IMR-90 (cell line): ENCODE data around the gene SLC6A2. TPM values are rescaled to one million over a fixed set of nuclear protein-coding genes. Genes with fewer than 3 reads are reported as not detected.

Experiments used
- ATAC-seq: fragments of 200-7000 bp; cut with Tn5 transposase; 2 replicates; pipeline ENCODE4 v1.9.1; 2020; ENCODE audit warnings: low read depth, mild to moderate bottlenecking, moderate library complexity
- BruUV-seq: library from RNA; stranded (reverse); fragments of 400-500 nt; replicated peaks from 2 replicates; lab custom pipeline; 2021; lab: Mats Ljungman, UMichigan
- CTCF ChIA-PET: fragments of 300-600 bp; formaldehyde crosslinking; extraction: SDS; loops from one replicate; lab custom pipeline; 2021; ENCODE audit warnings: antibody characterized with exemption; lab: Yijun Ruan, JAX
- POLR2A ChIA-PET: fragments of 300-600 bp; sonication (Branson Sonifier 250); formaldehyde crosslinking; loops from one replicate; lab custom pipeline; 2022; ENCODE audit warnings: antibody characterized with exemption; ENCODE audit not compliant: unreplicated experiment; lab: Charles Lee
- DNase-seq: peaks from one replicate; pipeline ENCODE4 v3.0.0; 2013
- H2AFZ ChIP-seq: replicated peaks from 2 replicates; pipeline ENCODE3; 2013; ENCODE audit warnings: low read length, mild to moderate bottlenecking; ENCODE audit not compliant: poor library complexity
- H2AK5ac ChIP-seq: 2 replicates; pipeline ENCODE4 v1.6.1; 2013; ENCODE audit warnings: low read depth, low read length, inconsistent platforms
- H2AK9ac ChIP-seq: replicated peaks from 2 replicates; pipeline ENCODE3; 2013; ENCODE audit warnings: mild to moderate bottlenecking, low read depth, low read length, moderate library complexity; ENCODE audit not compliant: poor library complexity
- H2BK120ac ChIP-seq: 2 replicates; pipeline ENCODE4 v1.6.1; 2013; ENCODE audit warnings: low read depth, low read length, inconsistent platforms
- H2BK15ac ChIP-seq: 3 replicates; pipeline ENCODE4 v1.6.1; 2013; ENCODE audit warnings: low read depth, low read length, inconsistent platforms
- H2BK20ac ChIP-seq: 2 replicates; pipeline ENCODE4 v1.6.1; 2013; ENCODE audit warnings: low read depth, mild to moderate bottlenecking, inconsistent platforms, low read length, moderate library complexity
- H2BK5ac ChIP-seq: 2 replicates; pipeline ENCODE4 v1.6.1; 2013; ENCODE audit warnings: mild to moderate bottlenecking, low read depth, low read length, inconsistent platforms; ENCODE audit not compliant: poor library complexity, severe bottlenecking
- H3K14ac ChIP-seq: replicated peaks from 2 replicates; pipeline ENCODE4 v1.6.1; 2013; ENCODE audit warnings: low read depth, low read length, inconsistent platforms
- H3K18ac ChIP-seq: 2 replicates; pipeline ENCODE4 v1.6.1; 2013; ENCODE audit warnings: low read depth, low read length, control low read depth
- H3K23ac ChIP-seq: 2 replicates; pipeline ENCODE4 v1.6.1; 2013; ENCODE audit warnings: low read depth, low read length, inconsistent platforms
- H3K27ac ChIP-seq: 2 replicates; pipeline ENCODE4 v1.5.1; 2013; ENCODE audit warnings: mild to moderate bottlenecking, control low read depth, low read length; ENCODE audit not compliant: insufficient read depth
- H3K27me3 ChIP-seq: 2 replicates; pipeline ENCODE4 v1.6.1; 2013; ENCODE audit warnings: low read length; ENCODE audit not compliant: control insufficient read depth, insufficient read depth
- H3K36me3 ChIP-seq: 2 replicates; pipeline ENCODE4 v1.6.1; 2013; ENCODE audit warnings: low read length, mixed read lengths; ENCODE audit not compliant: control insufficient read depth, insufficient read depth
- H3K4ac ChIP-seq: 2 replicates; pipeline ENCODE4 v1.6.1; 2013; ENCODE audit warnings: low read depth, low read length, inconsistent platforms
- H3K4me1 ChIP-seq: 2 replicates; pipeline ENCODE4 v1.6.1; 2013; ENCODE audit warnings: low read length, mixed read lengths; ENCODE audit not compliant: control insufficient read depth, insufficient read depth
- H3K4me2 ChIP-seq: 2 replicates; pipeline ENCODE4 v1.6.1; 2013; ENCODE audit warnings: low read depth, mild to moderate bottlenecking, control low read depth, low read length, moderate library complexity
- H3K4me3 ChIP-seq: 2 replicates; pipeline ENCODE4 v1.5.1; 2013; ENCODE audit warnings: low read depth, mild to moderate bottlenecking, control low read depth, low read length, moderate library complexity; ENCODE audit not compliant: insufficient read depth
- H3K56ac ChIP-seq: 2 replicates; pipeline ENCODE4 v1.6.1; 2013; ENCODE audit warnings: low read length, inconsistent platforms; ENCODE audit not compliant: insufficient read depth; ENCODE audit errors: extremely low read depth
- H3K79me1 ChIP-seq, 2 experiments: 2 replicates each; pipeline ENCODE4 v1.6.1; 2013; ENCODE audit warnings: low read length in 2 of 2, inconsistent platforms in 1 of 2, low read depth in 1 of 2
- H3K9ac ChIP-seq: 2 replicates; pipeline ENCODE4 v1.6.1; 2013; ENCODE audit warnings: low read depth, low read length, control low read depth
- H3K9me1 ChIP-seq: 2 replicates; pipeline ENCODE4 v1.6.1; 2013; ENCODE audit warnings: low read length, inconsistent platforms; ENCODE audit not compliant: insufficient read depth
- H3K9me3 ChIP-seq: 2 replicates; pipeline ENCODE4 v1.6.1; 2013; ENCODE audit warnings: low read length; ENCODE audit not compliant: control insufficient read depth, insufficient read depth
- H4K20me1 ChIP-seq: 2 replicates; pipeline ENCODE4 v1.6.1; 2013; ENCODE audit warnings: low read length, inconsistent platforms; ENCODE audit not compliant: insufficient read depth
- H4K5ac ChIP-seq: 2 replicates; pipeline ENCODE4 v1.6.1; 2013; ENCODE audit warnings: mild to moderate bottlenecking, low read depth, low read length, control low read depth
- H4K8ac ChIP-seq, 2 experiments: 2 replicates each; pipeline ENCODE4 v1.6.1; 2013; ENCODE audit warnings: low read depth in 2 of 2, low read length in 2 of 2, control low read depth in 1 of 2, inconsistent platforms in 1 of 2
- H4K91ac ChIP-seq: 2 replicates; pipeline ENCODE4 v1.6.1; 2013; ENCODE audit warnings: low read depth, low read length, inconsistent platforms; ENCODE audit not compliant: insufficient read depth
- BHLHE40 ChIP-seq: fragments of 150-350 bp; IDR thresholded peaks from 2 replicates; pipeline ENCODE4 v1.6.1; 2016; ENCODE audit warnings: mild to moderate bottlenecking, low read depth, low read length
- CEBPB ChIP-seq: IDR thresholded peaks from 2 replicates; pipeline ENCODE4 v1.6.1; 2012; ENCODE audit warnings: low read depth, low read length, improper control_type of control experiment
- CHD1 ChIP-seq: IDR thresholded peaks from 2 replicates; pipeline ENCODE4 v1.6.1; 2012; ENCODE audit warnings: low read depth, low read length, improper control_type of control experiment
- FOS ChIP-seq: fragments of 150-350 bp; IDR thresholded peaks from 2 replicates; pipeline ENCODE4 v1.6.1; 2016; ENCODE audit warnings: low read depth, low read length
- MAFK ChIP-seq: IDR thresholded peaks from 2 replicates; pipeline ENCODE4 v1.6.1; 2012; ENCODE audit warnings: low read depth, low read length, improper control_type of control experiment
- MAZ ChIP-seq: IDR thresholded peaks from 2 replicates; pipeline ENCODE4 v1.6.1; 2012; ENCODE audit warnings: low read depth, mild to moderate bottlenecking, low read length, improper control_type of control experiment, moderate library complexity, borderline replicate concordance
- MXI1 ChIP-seq: IDR thresholded peaks from 2 replicates; pipeline ENCODE4 v1.6.1; 2012; ENCODE audit warnings: low read depth, mild to moderate bottlenecking, low read length, moderate library complexity, borderline replicate concordance
- NFE2L2 ChIP-seq: fragments of 150-350 bp; IDR thresholded peaks from 2 replicates; pipeline ENCODE4 v1.6.1; 2016; ENCODE audit warnings: low read depth, mild to moderate bottlenecking, low read length
- POLR2A ChIP-seq: IDR thresholded peaks from 2 replicates; pipeline ENCODE4 v1.6.1; 2012; ENCODE audit warnings: mild to moderate bottlenecking, low read depth, low read length
- RAD21 ChIP-seq: IDR thresholded peaks from 2 replicates; pipeline ENCODE4 v1.6.1; 2012; ENCODE audit warnings: low read length, improper control_type of control experiment
- RCOR1 ChIP-seq: IDR thresholded peaks from 2 replicates; pipeline ENCODE4 v1.6.1; 2012; ENCODE audit warnings: mild to moderate bottlenecking, low read length, improper control_type of control experiment; ENCODE audit not compliant: insufficient replicate concordance
- WGBS, 2 experiments: methylation state at CpG; one replicate each; pipeline versions ENCODE4 v1.1.5 to v1.1.7; 2013; ENCODE audit warnings: missing lambda C conversion rate in 2 of 2; ENCODE audit not compliant: insufficient read length in 1 of 2; ENCODE audit errors: extremely low coverage in 2 of 2; 5-methylcytosine and 5-hydroxymethylcytosine counted together
- dilution Hi-C: fragments of 300-500 bp; cut with HindIII; formaldehyde crosslinking; loops from one replicate; pipeline ENCODE4 v1.14.3; 2018; ENCODE audit warnings: low sequenced_read_pairs; ENCODE audit not compliant: unreplicated experiment
- in situ Hi-C: fragments of 300-500 bp; cut with MboI; formaldehyde crosslinking; loops from 3 replicates; pipeline ENCODE4 v1.14.3; 2019; ENCODE audit warnings: low sequenced_read_pairs, inconsistent platforms, mixed read lengths
- intact Hi-C: fragments of 100-400 bp; cut with micrococcal nuclease; formaldehyde crosslinking; loops from 2 replicates; pipeline ENCODE4 v1.10.0; 2022
- polyA plus RNA-seq, 3 experiments: library from polyadenylated mRNA; depleted of rRNA; stranded (reverse); fragments of >200 nt; gene quantifications; 2 replicates each; pipeline ENCODE4 v1.2.3, GENCODE V29; 2012; ENCODE audit warnings: low replicate concordance in 1 of 3
- total RNA-seq: library from RNA; depleted of rRNA; stranded (reverse); fragments of >200 nt; gene quantifications from 2 replicates; pipeline ENCODE4 v1.2.3, GENCODE V29; 2012
- TF ChIP-seq, protein P1 (sequence below): conservative IDR thresholded peaks from 2 replicates; pipeline ENCODE4 v1.5.1; 2012; ENCODE audit warnings: mild to moderate bottlenecking, low read depth, low read length, improper control_type of control experiment
- TF ChIP-seq, protein P2 (sequence below): fragments of 150-350 bp; IDR thresholded peaks from 2 replicates; pipeline ENCODE4 v1.6.1; 2017; ENCODE audit warnings: mild to moderate bottlenecking, antibody characterized with exemption, low read length, low read depth

SLC6A2 gene
- total and polyA plus RNA-seq, 2 of the 4 experiments (the other 2 are of a cell fraction), result not detected

DNA sequence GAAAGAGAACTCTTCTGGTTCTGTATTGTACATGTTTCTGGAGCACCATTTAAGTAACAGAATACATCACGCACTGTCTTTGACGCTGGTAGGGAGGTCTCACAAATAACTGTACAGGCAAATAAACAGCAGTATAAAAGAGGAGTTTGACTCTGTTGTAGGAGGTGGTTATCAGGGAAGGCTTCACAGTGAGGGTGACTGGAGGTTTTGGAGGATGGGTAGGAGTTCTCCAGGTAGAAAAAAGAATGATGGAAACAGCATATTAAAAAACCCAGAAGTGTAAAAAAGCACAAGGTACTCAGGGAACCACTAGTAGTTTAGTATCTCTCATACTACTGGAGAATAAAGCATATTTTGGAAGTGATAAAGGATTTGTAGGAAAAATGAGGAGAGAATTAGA lies 2.7 kb upstream of the SLC6A2 start (continued):
- TF ChIP-seq NFE2L2, result no peak
- TF ChIP-seq, protein P1, sequence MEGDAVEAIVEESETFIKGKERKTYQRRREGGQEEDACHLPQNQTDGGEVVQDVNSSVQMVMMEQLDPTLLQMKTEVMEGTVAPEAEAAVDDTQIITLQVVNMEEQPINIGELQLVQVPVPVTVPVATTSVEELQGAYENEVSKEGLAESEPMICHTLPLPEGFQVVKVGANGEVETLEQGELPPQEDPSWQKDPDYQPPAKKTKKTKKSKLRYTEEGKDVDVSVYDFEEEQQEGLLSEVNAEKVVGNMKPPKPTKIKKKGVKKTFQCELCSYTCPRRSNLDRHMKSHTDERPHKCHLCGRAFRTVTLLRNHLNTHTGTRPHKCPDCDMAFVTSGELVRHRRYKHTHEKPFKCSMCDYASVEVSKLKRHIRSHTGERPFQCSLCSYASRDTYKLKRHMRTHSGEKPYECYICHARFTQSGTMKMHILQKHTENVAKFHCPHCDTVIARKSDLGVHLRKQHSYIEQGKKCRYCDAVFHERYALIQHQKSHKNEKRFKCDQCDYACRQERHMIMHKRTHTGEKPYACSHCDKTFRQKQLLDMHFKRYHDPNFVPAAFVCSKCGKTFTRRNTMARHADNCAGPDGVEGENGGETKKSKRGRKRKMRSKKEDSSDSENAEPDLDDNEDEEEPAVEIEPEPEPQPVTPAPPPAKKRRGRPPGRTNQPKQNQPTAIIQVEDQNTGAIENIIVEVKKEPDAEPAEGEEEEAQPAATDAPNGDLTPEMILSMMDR, result no peak
- TF ChIP-seq POLR2A, result no peak
- TF ChIP-seq BHLHE40, result no peak
- TF ChIP-seq FOS, result no peak

DNA sequence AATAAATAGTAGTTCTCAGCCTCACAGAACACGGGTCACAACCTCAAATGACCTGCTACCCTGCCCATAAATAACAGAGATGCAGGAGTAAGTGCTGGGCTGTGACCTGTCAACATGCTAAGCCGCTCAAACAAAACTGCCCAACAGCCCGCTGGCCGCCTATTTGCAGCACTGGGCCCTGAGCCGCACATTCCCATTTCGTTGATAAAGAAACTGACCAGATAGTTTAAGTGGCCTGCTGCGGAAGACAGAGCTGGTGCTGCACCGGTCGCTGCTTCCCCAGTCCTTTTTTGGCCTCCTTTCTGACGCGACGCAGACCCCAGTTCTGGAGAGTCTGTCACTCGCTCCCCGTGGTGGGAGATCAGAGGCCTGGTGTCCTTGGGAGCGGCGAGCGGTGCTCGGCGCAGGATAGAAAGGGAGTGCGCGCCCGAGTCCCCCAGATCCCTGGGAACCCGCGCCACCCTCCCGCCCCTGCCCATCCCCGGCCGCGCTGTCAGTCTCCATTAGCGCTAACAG lies 349 bp upstream of the SLC6A2 start:
- no peak overlapping the region for H3K18ac ChIP-seq
- no peaks in the 10 kb centered on the region for H4K20me1 ChIP-seq
- no peak overlapping the region for H3K4ac ChIP-seq
- in situ Hi-C loops (no loop called here), dilution Hi-C loops (no loop called here), intact Hi-C loops (no loop called here)
- H2BK120ac ChIP-seq, result no peak overlapping the region
- ChIA-PET POLR2A (no interaction called here), CTCF (no interaction called here)
- no peaks in the 10 kb centered on the region for H3K9me1 ChIP-seq
- no peak for DNase-seq
- H3K4me2 ChIP-seq, result no peak overlapping the region
- no peak overlapping the region for H3K56ac ChIP-seq
- no peak overlapping the region for H3K4me3 ChIP-seq
- H3K36me3 ChIP-seq, result no peaks in the 10 kb centered on the region
- H2BK15ac ChIP-seq, result no peak overlapping the region
- no peak overlapping the region for H4K5ac ChIP-seq
- H2AFZ ChIP-seq, result no peak overlapping the region
- no peaks in the 10 kb centered on the region for H3K4me1 ChIP-seq
- no peaks in the 10 kb centered on the region for H3K79me1 ChIP-seq
- H3K9me3 ChIP-seq, result no peaks in the 10 kb centered on the region
- no peak overlapping the region for H3K14ac ChIP-seq
- no peak for ATAC-seq
- no peak overlapping the region for H2AK9ac ChIP-seq
- H2BK20ac ChIP-seq, result no peak overlapping the region
- H4K91ac ChIP-seq, result no peak overlapping the region
- H2BK5ac ChIP-seq, result no peak overlapping the region
- 6% methylated on average over 20 of the region's 29 CpGs; no CpG with 5 or more reads in 1 of the 2 experiments for WGBS, 2 experiments
- no peak overlapping the region for H3K9ac ChIP-seq
- no peak overlapping the region for H3K23ac ChIP-seq
- H3K27me3 ChIP-seq, result peaks cover 79% of the 10 kb centered on the region
- BruUV-seq, result no TSS peak
- no peak overlapping the region for H2AK5ac ChIP-seq
- H3K27ac ChIP-seq, result no peak overlapping the region
- no peak overlapping the region for H4K8ac ChIP-seq
- no peak for TF ChIP-seq CHD1
- no peak for TF ChIP-seq FOS
- no peak for TF ChIP-seq RAD21
- no peak for TF ChIP-seq RCOR1
- no peak for TF ChIP-seq MAZ
- TF ChIP-seq CEBPB, result no peak
- no peak for TF ChIP-seq MAFK
- no peak for TF ChIP-seq POLR2A
- TF ChIP-seq MXI1, result no peak
- TF ChIP-seq, protein P2, sequence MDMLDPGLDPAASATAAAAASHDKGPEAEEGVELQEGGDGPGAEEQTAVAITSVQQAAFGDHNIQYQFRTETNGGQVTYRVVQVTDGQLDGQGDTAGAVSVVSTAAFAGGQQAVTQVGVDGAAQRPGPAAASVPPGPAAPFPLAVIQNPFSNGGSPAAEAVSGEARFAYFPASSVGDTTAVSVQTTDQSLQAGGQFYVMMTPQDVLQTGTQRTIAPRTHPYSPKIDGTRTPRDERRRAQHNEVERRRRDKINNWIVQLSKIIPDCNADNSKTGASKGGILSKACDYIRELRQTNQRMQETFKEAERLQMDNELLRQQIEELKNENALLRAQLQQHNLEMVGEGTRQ, result no peak
- no peak for TF ChIP-seq NFE2L2
- TF ChIP-seq, protein P1, result no peak
